PC-9 (cell line): ENCODE measurements around the gene HOATZ. TPM values are rescaled to one million over a fixed set of nuclear protein-coding genes. Genes with fewer than 3 reads are reported as not detected.

Experiments
- BruUV-seq: library from RNA; stranded (reverse); fragments of 400-500 nt; replicated peaks from 2 replicates; lab custom pipeline; 2021; lab: Mats Ljungman, UMichigan
- CTCF ChIA-PET: fragments of 300-600 bp; sonication (Branson Sonifier 250); formaldehyde crosslinking; loops from one replicate; lab custom pipeline; 2022; ENCODE audit warnings: antibody characterized with exemption; lab: Charles Lee
- POLR2A ChIA-PET: fragments of 300-600 bp; sonication (Branson Sonifier 250); formaldehyde crosslinking; loops from one replicate; lab custom pipeline; 2022; ENCODE audit warnings: antibody characterized with exemption; ENCODE audit not compliant: unreplicated experiment; lab: Charles Lee
- DNase-seq, 2 experiments: peaks; one replicate each; pipeline versions ENCODE4 v3.0.0 to v3.0.0-alpha.2; 2015 to 2022; ENCODE audit warnings: mixed read lengths in 1 of 2
- H2AFZ ChIP-seq: fragments of 200-600 bp; sonication (generic); 2 replicates; pipeline ENCODE4 v1.8.1; 2017; ENCODE audit warnings: antibody characterized with exemption
- H3F3A ChIP-seq: fragments of 200-600 bp; sonication (generic); 2 replicates; pipeline ENCODE4 v1.8.1; 2017; ENCODE audit warnings: antibody characterized with exemption, mild to moderate bottlenecking, low read depth; ENCODE audit not compliant: insufficient read depth
- H3K27ac ChIP-seq: fragments of 200-600 bp; sonication (generic); 2 replicates; pipeline ENCODE4 v1.6.1; 2016; ENCODE audit warnings: mixed run types
- H3K27me3 ChIP-seq: fragments of 200-600 bp; sonication (generic); 2 replicates; pipeline ENCODE4 v1.6.1; 2016; ENCODE audit warnings: low read depth, mixed run types; ENCODE audit not compliant: insufficient read depth
- H3K36me3 ChIP-seq: fragments of 200-600 bp; sonication (generic); 2 replicates; pipeline ENCODE4 v1.6.1; 2016; ENCODE audit warnings: low read depth, mixed run types
- H3K4me1 ChIP-seq: fragments of 200-600 bp; sonication (generic); replicated peaks from 2 replicates; pipeline ENCODE4 v1.6.1; 2016; ENCODE audit warnings: mixed run types; ENCODE audit not compliant: insufficient read depth
- H3K4me2 ChIP-seq: fragments of 200-600 bp; sonication (generic); 2 replicates; pipeline ENCODE4 v1.6.1; 2017; ENCODE audit warnings: mixed run types
- H3K4me3 ChIP-seq: fragments of 200-600 bp; sonication (generic); 2 replicates; pipeline ENCODE4 v1.6.1; 2016; ENCODE audit warnings: mixed run types
- H3K79me2 ChIP-seq: fragments of 200-600 bp; sonication (generic); 2 replicates; pipeline ENCODE4 v1.6.1; 2017; ENCODE audit warnings: low read depth, mixed run types
- H3K9me2 ChIP-seq: fragments of 200-600 bp; sonication (generic); 2 replicates; pipeline ENCODE4 v1.8.1; 2017; ENCODE audit warnings: mild to moderate bottlenecking; ENCODE audit not compliant: insufficient read depth
- H3K9me3 ChIP-seq: fragments of 200-600 bp; sonication (generic); 2 replicates; pipeline ENCODE4 v1.8.1; 2016; ENCODE audit warnings: low read depth; ENCODE audit not compliant: insufficient read depth
- H4K20me1 ChIP-seq: fragments of 200-600 bp; sonication (generic); 2 replicates; pipeline ENCODE4 v1.8.1; 2017; ENCODE audit not compliant: insufficient read depth
- EZH2 ChIP-seq: fragments of 200-600 bp; sonication (generic); IDR thresholded peaks from 2 replicates; pipeline ENCODE4 v1.8.0; 2017; ENCODE audit warnings: antibody characterized with exemption, low read depth
- intact Hi-C: fragments of 100-400 bp; cut with micrococcal nuclease; formaldehyde crosslinking; loops from one replicate; pipeline ENCODE4 v1.10.0; 2022; ENCODE audit not compliant: unreplicated experiment
- total RNA-seq: library from RNA; stranded (reverse); gene quantifications from 2 replicates; pipeline ENCODE4 v1.2.3, GENCODE V29; 2021
- TF ChIP-seq, protein P1 (sequence below): fragments of 200-600 bp; sonication (generic); conservative IDR thresholded peaks from 2 replicates; pipeline ENCODE4 v1.6.1; 2017; ENCODE audit warnings: mixed run types, antibody characterized with exemption, mild to moderate bottlenecking, moderate library complexity

Gene HOATZ
- total RNA-seq, 1 experiment from 2014 or later: not detected

- H3K4me1 ChIP-seq: no peaks in the 10 kb centered on the region
- no peaks in the 10 kb centered on the region for H4K20me1 ChIP-seq
- H3F3A ChIP-seq: 0 out of 2 replicates have a peak, but pooled peaks cover 5% of the 10 kb centered on the region
- H3K4me3 ChIP-seq: peak overlapping the region; percentile 70; the same call in 1 of the 2 replicates
- 0 out of 2 replicates have a peak, but pooled peaks cover 4% of the 10 kb centered on the region for H3K9me2 ChIP-seq
- no peak overlapping the region for H3K4me2 ChIP-seq
- H3K27ac ChIP-seq: no peak overlapping the region
- ChIA-PET CTCF (no interaction called here), POLR2A (interaction anchor here (0.6 kb wide), 2 partner anchors 25 to 29 kb away, joined by 4 to 5 read pairs; no protein-coding TSS in a partner anchor)
- TF ChIP-seq, protein P1, sequence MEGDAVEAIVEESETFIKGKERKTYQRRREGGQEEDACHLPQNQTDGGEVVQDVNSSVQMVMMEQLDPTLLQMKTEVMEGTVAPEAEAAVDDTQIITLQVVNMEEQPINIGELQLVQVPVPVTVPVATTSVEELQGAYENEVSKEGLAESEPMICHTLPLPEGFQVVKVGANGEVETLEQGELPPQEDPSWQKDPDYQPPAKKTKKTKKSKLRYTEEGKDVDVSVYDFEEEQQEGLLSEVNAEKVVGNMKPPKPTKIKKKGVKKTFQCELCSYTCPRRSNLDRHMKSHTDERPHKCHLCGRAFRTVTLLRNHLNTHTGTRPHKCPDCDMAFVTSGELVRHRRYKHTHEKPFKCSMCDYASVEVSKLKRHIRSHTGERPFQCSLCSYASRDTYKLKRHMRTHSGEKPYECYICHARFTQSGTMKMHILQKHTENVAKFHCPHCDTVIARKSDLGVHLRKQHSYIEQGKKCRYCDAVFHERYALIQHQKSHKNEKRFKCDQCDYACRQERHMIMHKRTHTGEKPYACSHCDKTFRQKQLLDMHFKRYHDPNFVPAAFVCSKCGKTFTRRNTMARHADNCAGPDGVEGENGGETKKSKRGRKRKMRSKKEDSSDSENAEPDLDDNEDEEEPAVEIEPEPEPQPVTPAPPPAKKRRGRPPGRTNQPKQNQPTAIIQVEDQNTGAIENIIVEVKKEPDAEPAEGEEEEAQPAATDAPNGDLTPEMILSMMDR: no peak
- no peak for TF ChIP-seq EZH2
- DNase-seq: no peak
- intact Hi-C loops: loop anchor here (2.0 kb wide), 1 partner anchor 28 kb away; the partner anchor contains the start of gene LAYN
- no peaks in the 10 kb centered on the region for H3K36me3 ChIP-seq
- H3K79me2 ChIP-seq: no peaks in the 10 kb centered on the region
- no TSS peak for BruUV-seq
- H3K27me3 ChIP-seq: no peaks in the 10 kb centered on the region
- no peak overlapping the region; the same call in 1 of the 2 replicates for H2AFZ ChIP-seq
- no peaks in the 10 kb centered on the region for H3K9me3 ChIP-seq
Observed at GRCh38 chr11:111513240-111513605, 1.4 kb upstream of the HOATZ start.

DNA sequence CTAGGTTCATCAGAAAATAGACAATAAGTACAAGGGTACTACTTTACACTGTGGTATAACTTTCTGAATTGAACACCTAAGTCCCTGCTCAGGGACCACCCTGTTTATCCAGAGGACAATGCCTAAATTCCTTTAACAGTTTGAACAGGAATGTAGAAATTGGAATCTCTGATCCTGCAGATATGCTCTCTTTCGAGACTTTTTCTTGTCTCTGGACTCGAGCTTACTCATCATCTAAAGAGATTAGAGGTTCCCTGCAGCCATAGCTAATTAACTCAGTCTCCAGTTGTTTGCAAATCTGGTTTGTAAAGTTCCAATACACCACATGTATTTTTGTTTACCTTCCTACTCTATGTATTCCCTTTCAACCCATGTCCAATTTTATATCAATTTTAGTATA, 1.0 kb downstream of the HOATZ start:
- no peaks in the 10 kb centered on the region for H3K79me2 ChIP-seq
- POLR2A ChIA-PET: no interaction called here
- no peak overlapping the region for H3K4me3 ChIP-seq
- no peaks in the 10 kb centered on the region for H3K9me3 ChIP-seq
- CTCF ChIA-PET: no interaction called here
- no peaks in the 10 kb centered on the region for H3K4me1 ChIP-seq
- DNase-seq: no peak
- no peaks in the 10 kb centered on the region for H4K20me1 ChIP-seq
- H3K36me3 ChIP-seq: no peaks in the 10 kb centered on the region
- H3F3A ChIP-seq: 0 out of 2 replicates have a peak, but pooled peaks cover 5% of the 10 kb centered on the region
- H3K27ac ChIP-seq: no peak overlapping the region
- no peak overlapping the region for H2AFZ ChIP-seq
- 0 out of 2 replicates have a peak, but pooled peaks cover 11% of the 10 kb centered on the region for H3K9me2 ChIP-seq
- no TSS peak for BruUV-seq
- H3K4me2 ChIP-seq: no peak overlapping the region
- TF ChIP-seq, protein P1: no peak
- no peak for TF ChIP-seq EZH2
- H3K27me3 ChIP-seq: no peaks in the 10 kb centered on the region
- intact Hi-C loops: no loop called here

GRCh38 chr11:111518668-111519067, 4.1 kb downstream of the HOATZ start:
- Histone ChIP-seq H3K27ac (no peak overlapping the region), H3K4me2 (no peak overlapping the region), H3K9me3 (no peaks in the 10 kb centered on the region), H3K4me1 (no peaks in the 10 kb centered on the region), H3K27me3 (no peaks in the 10 kb centered on the region), H3K79me2 (no peaks in the 10 kb centered on the region), H3K4me3 (no peak overlapping the region), H3K9me2 (0 out of 2 replicates have a peak, but pooled peaks cover 11% of the 10 kb centered on the region), H4K20me1 (no peaks in the 10 kb centered on the region), H2AFZ (no peak overlapping the region; the same call in 1 of the 2 replicates), H3K36me3 (no peaks in the 10 kb centered on the region), H3F3A (no peaks in the 10 kb centered on the region)
- TF ChIP-seq EZH2: no peak
- TF ChIP-seq, protein P1: no peak
- POLR2A ChIA-PET: no interaction called here
- no peak for DNase-seq
- CTCF ChIA-PET: no interaction called here
- no TSS peak for BruUV-seq
- intact Hi-C loops: no loop called here
